Islet precursor cell (in vitro differentiated cells): Measurements from ENCODE around the gene RPS6KA2.

Experiments
- DNase-seq: peaks from one replicate; pipeline ENCODE4 v3.0.0-alpha.2; 2018

The RPS6KA2 gene

DNA sequence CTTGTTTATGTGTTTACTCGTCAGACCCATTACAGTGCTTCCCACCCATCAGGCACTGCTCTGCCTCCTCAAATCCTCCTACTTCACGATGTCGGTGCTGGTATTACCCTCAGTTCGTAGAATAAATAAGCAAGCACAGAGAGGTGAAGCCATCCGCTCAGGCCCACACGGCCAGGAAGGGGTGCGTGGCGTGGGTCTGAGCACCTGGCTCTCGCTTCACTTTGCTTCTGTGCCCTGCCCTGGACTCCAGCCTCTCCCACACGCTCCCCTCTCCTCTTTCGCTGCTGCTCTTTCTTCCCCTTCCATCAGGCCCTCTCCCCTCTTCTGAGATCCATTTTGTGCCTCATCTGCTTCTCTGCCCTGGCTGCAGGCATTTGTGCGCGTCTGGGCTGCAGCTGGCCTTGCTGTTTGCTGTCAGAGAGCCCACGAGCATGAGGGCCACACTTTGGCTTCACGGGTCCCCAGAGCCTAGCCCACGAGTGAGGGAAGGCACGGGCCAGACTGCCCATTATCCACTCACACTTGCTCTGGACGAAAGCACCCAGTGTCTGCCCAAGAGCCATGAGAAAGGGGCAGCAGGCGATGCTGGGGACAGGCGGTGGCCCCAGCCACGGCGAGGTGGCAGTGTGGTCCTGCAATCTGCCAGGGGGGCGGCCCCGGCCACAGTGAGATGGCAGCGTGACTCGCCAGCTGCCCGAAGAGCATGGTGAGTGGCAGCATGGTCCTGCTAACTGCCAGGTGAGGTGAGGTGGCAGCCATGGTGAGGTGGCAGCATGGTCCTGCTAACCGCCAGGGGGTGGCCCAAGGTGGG is 148.1 kb downstream of the RPS6KA2 start:
- DNase-seq: no peak

DNA sequence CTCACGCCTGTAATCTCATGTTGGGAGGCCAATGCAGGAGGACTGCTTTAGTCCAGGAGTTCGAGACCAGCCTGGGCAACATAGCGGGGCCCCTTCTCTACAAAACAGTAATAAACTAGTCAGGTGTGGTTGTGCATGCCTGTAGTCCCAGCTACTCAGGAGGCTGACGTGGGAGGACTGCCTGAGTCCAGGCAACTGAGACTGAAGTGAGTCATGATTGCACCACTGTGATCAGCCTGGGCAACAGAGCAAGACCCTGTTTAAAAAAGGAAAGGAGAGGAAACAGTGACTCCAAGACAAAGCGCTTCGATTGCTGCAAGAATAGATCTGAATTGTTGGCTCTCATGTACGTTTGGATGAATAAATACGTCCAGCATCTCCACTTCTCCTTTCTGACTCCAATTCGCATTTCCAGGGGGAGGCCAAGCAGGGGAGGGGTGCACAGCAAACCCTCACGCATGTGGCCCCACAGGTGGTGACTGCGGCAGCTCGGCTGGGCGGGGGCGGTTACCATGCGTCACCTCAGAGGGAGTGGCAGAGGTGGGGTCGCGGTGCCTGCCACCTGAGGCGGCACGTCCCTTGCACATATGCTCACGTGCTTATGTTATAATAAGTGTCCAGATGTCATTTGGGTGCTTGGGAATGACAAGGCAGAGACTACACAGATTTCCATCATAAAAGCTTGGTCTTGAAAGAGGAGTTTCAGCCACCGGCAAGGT is 149.2 kb downstream of the RPS6KA2 start:
- DNase-seq: no peak

DNA sequence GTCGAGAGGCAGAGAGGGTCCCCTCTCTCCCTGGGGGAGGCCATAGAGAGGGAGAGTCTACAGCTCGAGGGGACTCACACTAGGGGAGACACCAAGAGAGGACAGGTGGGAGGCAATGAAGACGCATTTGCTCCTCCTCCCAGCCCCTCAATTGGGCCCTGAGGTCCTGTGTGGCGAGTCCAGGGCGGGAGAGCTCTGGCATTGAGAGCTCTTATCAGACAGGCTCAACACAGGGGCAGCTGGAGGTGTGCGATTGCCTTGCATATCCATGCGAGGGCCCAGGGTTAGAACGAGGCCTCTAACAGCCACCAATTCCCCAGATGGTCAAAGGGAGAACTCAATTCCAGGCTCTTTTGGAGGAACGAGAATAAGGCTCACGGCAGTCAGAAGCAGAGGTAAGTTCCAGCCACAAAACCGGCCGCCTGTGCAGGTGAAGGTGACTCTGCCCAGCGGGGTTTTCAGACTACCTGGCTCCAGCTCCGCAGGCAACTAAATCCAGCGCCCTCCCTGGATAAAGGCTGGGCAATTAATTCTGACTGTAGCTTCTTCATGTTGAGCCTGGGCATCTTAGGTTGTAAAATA is 150.3 kb downstream of the RPS6KA2 start:
- DNase-seq: no peak

DNA sequence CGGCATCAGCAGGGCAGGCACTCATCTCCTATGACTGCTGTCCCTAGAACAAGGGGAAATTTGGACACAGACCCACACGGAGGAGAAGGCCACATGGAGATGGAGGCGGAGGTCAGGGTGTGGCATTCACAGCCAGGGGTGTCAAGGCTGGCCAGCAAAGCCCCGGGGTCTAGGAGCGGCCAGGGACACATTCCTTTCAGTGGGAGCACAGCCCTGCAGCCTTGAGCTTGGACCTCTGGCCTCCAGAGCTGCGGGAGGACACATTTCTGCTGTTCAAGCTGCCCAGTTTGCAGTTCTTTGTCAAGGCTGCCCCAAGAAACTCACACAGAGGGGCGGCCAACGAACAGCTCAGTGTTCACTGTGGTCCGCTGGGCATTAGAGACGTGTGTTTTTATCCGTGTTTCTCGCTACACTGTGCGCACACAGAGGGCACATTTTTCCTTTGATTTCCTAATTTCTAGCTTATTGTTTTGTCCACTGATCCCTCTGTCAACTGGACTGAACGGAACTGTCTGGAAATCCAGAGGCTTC is 150.9 kb downstream of the RPS6KA2 start:
- no peak for DNase-seq

GRCh38 chr6:166474721-166475565 is 152.1 kb downstream of the RPS6KA2 start:
- no peak for DNase-seq

GRCh38 chr6:166473886-166474571 is 153.0 kb downstream of the RPS6KA2 start:
- DNase-seq: no peak

GRCh38 chr6:166472636-166473035 is 154.4 kb downstream of the RPS6KA2 start:
- DNase-seq: no peak

DNA sequence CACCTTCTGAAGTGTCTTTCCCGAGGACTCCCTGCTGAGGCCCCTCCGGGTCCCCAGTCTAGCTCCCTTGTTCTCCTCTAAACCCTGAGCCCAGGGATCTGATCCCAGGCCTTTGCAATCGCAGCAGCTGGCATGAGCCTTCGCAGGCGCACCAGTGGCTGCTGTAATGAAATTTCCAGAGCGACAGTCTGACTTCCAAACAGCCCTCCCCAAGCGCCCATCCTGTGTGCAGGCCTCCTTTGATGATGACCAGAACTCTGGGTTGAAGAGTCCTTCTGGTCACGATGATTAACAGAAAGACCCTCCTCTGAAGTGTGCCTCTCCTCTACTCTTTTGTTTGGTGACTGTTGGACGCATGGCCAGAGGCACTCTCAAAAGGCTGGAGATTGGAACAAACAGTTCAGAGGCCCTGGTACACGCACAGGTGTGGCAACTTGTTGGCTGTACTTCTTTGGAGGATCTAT is 155.2 kb downstream of the RPS6KA2 start:
- no peak for DNase-seq

DNA sequence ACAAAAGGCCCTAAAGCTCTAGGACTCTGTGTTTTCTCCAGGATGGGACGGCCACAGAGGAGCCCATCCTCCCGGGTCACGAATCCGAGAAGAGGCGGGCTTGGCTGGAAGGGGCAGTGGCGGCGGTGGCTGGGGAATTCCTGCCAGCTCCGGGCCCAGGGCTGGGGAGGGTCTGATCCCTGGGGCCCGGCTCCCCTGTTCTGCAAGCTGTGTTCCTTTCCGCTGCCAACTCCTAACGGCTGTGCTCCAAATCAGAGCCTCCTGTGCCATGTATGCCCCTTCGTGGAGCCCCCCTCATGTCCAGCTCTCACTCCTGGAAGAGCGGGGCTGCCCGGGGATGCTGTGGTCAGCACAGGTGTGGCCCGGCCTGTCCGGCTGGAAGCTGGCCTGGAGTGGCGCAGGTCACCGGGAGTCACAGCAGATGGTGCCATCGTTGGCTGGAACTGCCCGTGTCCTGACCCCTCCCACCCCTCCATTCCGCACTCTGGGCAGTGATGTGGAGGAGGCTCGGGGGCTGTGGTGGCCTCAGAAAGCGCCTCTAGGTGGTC is 156.1 kb downstream of the RPS6KA2 start:
- DNase-seq: no peak

DNA sequence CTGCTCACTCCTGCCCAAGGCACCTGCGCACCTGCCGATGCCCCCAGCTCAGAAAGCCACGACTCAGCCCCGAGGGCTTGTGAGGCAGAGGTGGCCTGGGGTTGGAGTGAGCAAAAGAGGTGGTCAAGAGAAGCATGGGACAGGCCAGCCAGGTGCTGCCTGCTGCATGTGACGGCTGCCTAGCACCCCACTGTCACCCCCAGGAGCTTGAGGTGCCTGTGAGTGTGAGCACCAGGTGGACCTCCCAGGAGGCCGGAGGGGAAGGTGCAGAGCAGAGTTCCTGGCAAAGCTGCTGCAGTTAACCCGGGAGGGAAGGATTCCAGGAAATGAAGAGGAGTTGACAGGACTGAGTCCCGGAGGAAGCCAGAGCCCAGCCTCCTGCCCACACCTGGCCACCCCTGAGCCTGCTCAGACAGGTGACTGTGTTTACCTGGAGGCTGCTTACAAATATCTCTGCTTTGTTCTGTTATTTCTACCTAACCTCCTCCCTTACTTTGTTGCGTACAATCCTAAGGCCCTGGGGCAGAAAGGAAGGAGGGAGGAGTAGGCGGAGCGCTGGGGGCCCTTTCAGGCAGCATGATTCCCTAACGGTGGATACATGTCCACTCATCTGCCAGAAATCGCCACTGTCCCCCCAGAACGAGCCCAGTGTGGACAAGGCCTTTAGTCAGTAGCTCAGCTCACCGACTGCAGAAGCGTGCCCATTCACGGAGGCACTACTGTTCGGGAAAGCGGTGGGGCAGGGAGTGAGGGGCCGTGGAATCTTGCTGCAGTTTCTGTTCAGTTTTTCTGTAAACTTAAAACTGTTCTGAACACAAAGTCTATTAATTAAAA is 156.8 kb downstream of the RPS6KA2 start:
- no peak for DNase-seq

DNA sequence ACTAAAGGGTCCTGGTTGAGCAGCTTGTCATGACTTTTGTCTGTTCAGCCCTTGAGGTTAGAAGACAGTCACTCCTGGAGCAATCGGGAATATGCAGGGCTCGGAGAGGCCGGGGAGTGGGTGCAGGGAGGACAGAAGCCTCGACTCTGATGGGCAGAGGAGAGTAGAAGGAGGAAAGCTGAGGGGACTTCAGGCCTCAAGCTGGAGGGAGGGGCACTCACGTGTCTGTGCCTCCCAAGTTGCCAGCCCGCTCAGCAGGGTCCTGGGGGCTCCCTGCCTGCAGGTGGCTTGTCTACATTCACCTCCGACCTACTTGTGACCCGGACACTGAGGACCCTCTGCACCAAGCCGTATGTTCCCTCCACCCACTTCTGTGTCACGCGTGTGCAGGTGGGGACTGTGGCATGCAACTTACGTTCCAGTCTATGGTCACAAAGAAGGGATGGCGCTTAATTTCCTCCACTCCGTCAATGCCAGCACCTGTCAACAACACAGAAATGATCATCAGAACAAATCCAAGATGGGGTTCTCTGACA is 157.6 kb downstream of the RPS6KA2 start:
- no peak for DNase-seq

DNA sequence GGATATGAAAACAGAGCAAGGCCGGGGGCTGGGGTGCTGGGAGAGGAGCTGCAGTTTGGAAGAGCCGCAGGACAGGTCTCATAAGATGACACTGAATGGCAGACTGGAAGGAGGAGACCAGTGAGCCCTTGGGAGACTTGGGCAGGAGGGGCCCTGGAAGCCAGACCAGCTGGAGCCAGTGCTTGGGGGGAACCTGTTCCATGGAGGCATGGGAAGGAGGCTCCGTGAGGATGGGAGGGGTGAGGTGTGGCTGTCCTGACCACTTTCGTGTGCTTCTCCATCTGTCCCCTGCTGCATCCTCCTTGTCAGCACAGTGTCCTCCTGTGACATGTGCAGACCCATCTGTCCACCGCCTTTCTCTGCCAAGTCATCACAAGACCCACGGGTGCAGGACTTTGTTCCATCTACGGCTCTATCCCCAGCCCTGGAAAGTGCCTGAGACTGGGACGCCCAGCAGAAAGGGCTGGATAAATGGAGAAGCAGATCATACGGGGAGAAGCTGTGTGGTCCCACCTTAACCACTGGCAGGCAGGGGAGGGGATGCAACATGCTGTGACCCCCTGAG is 159.5 kb downstream of the RPS6KA2 start:
- DNase-seq: no peak

GRCh38 chr6:166466178-166467122 is 160.6 kb downstream of the RPS6KA2 start:
- peak; percentile 63 for DNase-seq

DNA sequence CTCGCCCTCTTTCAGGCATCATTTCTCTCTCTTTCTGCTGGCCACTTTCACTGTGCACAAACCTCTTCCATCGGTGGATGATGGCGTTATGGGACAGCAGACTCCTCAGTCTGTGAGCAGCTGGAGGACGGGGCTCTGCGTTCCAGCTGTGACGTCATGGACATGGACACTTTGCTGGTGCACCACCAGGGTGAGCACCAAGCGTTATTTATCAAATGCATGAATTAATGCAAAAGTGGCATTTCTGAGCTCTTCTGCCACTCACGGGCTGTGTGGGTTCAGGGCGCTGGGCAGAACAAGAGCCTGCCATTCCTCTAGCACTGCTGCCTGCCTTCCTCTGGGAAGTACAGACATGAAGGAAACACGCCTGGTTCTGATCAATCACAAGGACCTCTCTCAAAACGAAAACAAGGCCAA is 161.4 kb downstream of the RPS6KA2 start:
- no peak for DNase-seq

GRCh38 chr6:166465003-166465399 is 162.1 kb downstream of the RPS6KA2 start:
- DNase-seq: no peak

DNA sequence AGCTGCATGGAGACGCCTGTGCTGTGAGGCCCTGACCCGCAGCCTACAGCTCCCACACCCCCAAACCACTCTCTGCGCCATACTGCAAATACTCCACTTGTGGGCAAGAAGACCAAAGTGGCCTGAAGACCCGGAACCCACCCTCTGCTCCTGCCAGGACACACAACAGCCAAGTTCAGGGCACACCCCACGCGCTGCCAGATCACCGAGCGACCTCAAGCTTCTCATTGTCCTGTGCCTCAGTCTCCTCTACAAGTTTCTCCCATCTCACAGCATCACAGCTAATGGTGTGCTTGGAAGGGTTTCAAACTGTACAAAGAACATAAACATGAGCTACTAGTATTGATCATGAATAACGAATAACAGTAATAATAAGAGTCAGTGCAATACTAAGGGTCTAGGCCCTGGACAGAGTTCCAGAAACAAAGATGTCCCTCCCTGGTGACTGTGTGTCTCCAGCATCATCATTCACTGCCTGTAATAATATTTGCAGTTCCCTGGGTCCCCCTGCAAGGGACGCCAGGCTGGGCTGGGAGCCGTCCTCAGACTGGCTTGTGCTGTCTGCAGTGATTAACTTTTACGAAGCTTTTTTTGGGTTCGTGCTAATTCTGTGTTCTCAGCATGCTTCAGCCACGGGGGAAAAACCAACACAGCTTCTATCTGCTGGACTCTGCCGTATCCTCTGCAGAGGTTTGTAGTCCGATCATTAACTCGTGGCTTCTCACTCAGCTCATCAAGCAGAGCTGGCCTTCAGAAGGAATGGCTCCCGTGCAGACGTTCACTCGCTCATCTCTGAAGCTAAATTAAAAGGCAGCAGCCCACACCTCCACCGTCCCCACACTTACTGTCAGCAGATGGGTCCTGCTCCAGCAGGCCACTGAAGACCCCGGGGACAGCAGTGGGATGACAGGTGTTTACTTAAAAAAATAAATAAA is 162.7 kb downstream of the RPS6KA2 start:
- DNase-seq: no peak

DNA sequence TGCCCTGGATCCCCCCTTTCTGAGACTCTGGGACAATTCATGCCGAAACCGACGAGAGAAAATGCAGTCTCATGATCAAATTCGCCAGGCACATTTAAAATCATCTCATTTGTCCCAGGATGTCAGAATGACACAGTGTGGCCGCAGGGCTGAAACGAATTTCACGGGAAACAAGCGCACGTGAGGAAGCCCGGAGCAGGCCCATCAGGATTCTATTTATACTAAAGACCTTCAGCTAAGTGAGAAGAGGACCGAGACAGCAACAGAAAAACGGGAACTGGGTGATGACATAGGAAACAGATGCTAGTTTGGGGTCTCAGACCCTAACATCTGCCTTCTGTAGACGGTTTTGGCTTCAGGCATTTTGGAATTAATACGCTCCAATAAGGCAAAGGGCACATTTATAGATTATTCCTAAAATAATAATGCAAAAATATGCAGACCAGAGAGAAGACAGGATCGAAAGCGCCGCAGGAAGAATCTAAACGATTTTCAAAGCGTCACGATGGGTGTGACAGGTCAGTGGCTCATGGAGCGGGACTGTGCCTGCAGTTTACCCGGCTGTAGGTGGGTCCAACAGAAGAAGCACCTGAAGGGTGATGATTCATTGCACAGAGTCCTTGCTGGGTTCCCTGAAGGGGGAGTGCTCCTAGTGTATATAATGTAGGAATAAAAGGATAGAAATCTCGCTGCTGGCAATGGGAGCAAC is 163.5 kb downstream of the RPS6KA2 start:
- DNase-seq: no peak
